Panc1 (cell line): ENCODE data around the gene KDM5A. TPM values are rescaled to one million over a fixed set of nuclear protein-coding genes. Genes with fewer than 3 reads are reported as not detected.

Experiments
- ATAC-seq: fragments of 200-7000 bp; cut with Tn5 transposase; 2 replicates; pipeline ENCODE4 v1.9.1; 2020; ENCODE audit warnings: mild to moderate bottlenecking, moderate library complexity
- BruUV-seq: library from RNA; stranded (reverse); fragments of 400-500 nt; replicated peaks from 2 replicates; lab custom pipeline; 2021; lab: Mats Ljungman, UMichigan
- CTCF ChIA-PET: fragments of 300-600 bp; sonication (Branson Sonifier 250); formaldehyde crosslinking; loops from one replicate; lab custom pipeline; 2022; ENCODE audit warnings: antibody characterized with exemption; lab: Charles Lee
- POLR2A ChIA-PET: fragments of 300-600 bp; sonication (Branson Sonifier 250); formaldehyde crosslinking; loops from one replicate; lab custom pipeline; 2022; ENCODE audit warnings: antibody characterized with exemption; lab: Charles Lee
- DNase-seq: peaks from one replicate; pipeline ENCODE4 v3.0.0-alpha.2; 2010; ENCODE audit warnings: low read depth, low spot score
- H3K27ac ChIP-seq: 2 replicates; pipeline ENCODE4 v1.5.1; 2011; ENCODE audit warnings: mild to moderate bottlenecking, low read length, inconsistent platforms
- H3K27me3 ChIP-seq: fragments of 200-500 bp; sonication (Bioruptor generic); 2 replicates; pipeline ENCODE4 v1.6.0; 2014; ENCODE audit warnings: low read length, inconsistent platforms; ENCODE audit not compliant: control insufficient read depth, insufficient read depth
- H3K36me3 ChIP-seq: fragments of 200-500 bp; sonication (Bioruptor generic); 2 replicates; pipeline ENCODE4 v1.5.1; 2014; ENCODE audit warnings: inconsistent platforms, mild to moderate bottlenecking, low read length, moderate library complexity; ENCODE audit not compliant: control insufficient read depth, insufficient read depth
- H3K4me1 ChIP-seq: 2 replicates; pipeline ENCODE4 v1.5.1; 2011; ENCODE audit warnings: inconsistent platforms, mild to moderate bottlenecking, low read length, moderate library complexity; ENCODE audit not compliant: control insufficient read depth, insufficient read depth
- H3K4me3 ChIP-seq, 2 experiments: 2 replicates each; pipeline ENCODE4 v1.5.1; 2011 to 2012; ENCODE audit warnings: low read depth in 2 of 2, low read length in 2 of 2, mild to moderate bottlenecking in 2 of 2, inconsistent platforms in 1 of 2, moderate library complexity in 1 of 2
- H3K9me3 ChIP-seq: fragments of 200-500 bp; sonication (Bioruptor generic); 2 replicates; pipeline ENCODE4 v1.5.1; 2014; ENCODE audit warnings: low read depth, mild to moderate bottlenecking, inconsistent platforms, low read length, moderate library complexity; ENCODE audit not compliant: control insufficient read depth, insufficient read depth
- POLR2AphosphoS5 ChIP-seq: IDR thresholded peaks from 2 replicates; pipeline ENCODE4 v1.6.1; 2012; ENCODE audit warnings: mild to moderate bottlenecking, low read depth, low read length, moderate library complexity
- REST ChIP-seq, 2 experiments: IDR thresholded peaks; 2 replicates each; pipeline ENCODE4 v1.6.1; 2011 to 2012; ENCODE audit warnings: low read depth in 2 of 2, control low read depth in 1 of 2, low read length in 1 of 2, mild to moderate bottlenecking in 1 of 2, moderate library complexity in 1 of 2; ENCODE audit not compliant: insufficient read depth in 1 of 2
- SIN3A ChIP-seq: IDR thresholded peaks from 2 replicates; pipeline ENCODE4 v1.6.1; 2012; ENCODE audit warnings: low read depth, mild to moderate bottlenecking, low read length, moderate library complexity, borderline replicate concordance; ENCODE audit not compliant: insufficient read depth
- TCF7L2 ChIP-seq: IDR thresholded peaks from 2 replicates; pipeline ENCODE4 v1.6.1; 2011; ENCODE audit warnings: mild to moderate bottlenecking, low read depth, low read length, inconsistent platforms
- in situ Hi-C: cut with HindIII; loops from 2 replicates; pipeline ENCODE4 v1.10.0; 2016; ENCODE audit warnings: low sequenced_read_pairs, low pct_unique_long_range_greater_than_20kb
- intact Hi-C: fragments of 100-400 bp; cut with micrococcal nuclease; formaldehyde crosslinking; loops from one replicate; pipeline ENCODE4 v1.10.0; 2022; ENCODE audit not compliant: unreplicated experiment
- total RNA-seq: library from RNA; stranded (reverse); gene quantifications from one replicate; pipeline ENCODE4 v1.2.1, GENCODE V29; 2021; ENCODE audit not compliant: unreplicated experiment
- TF ChIP-seq, protein P1 (sequence below): fragments of 450-650 bp; IDR thresholded peaks from 2 replicates; pipeline ENCODE4 v1.5.1; 2017; ENCODE audit warnings: mild to moderate bottlenecking

KDM5A gene
- total RNA-seq, 1 experiment from 2014 or later, result 49.0 TPM

- CTCF ChIA-PET, result no interaction called here
- Histone ChIP-seq H3K4me3 (no peak overlapping the region), H3K27me3 (no peaks in the 10 kb centered on the region), H3K4me1 (no peaks in the 10 kb centered on the region), H3K27ac (no peak overlapping the region), H3K36me3 (peaks cover 9% of the 10 kb centered on the region), H3K9me3 (no peaks in the 10 kb centered on the region)
- TF ChIP-seq, protein P1, sequence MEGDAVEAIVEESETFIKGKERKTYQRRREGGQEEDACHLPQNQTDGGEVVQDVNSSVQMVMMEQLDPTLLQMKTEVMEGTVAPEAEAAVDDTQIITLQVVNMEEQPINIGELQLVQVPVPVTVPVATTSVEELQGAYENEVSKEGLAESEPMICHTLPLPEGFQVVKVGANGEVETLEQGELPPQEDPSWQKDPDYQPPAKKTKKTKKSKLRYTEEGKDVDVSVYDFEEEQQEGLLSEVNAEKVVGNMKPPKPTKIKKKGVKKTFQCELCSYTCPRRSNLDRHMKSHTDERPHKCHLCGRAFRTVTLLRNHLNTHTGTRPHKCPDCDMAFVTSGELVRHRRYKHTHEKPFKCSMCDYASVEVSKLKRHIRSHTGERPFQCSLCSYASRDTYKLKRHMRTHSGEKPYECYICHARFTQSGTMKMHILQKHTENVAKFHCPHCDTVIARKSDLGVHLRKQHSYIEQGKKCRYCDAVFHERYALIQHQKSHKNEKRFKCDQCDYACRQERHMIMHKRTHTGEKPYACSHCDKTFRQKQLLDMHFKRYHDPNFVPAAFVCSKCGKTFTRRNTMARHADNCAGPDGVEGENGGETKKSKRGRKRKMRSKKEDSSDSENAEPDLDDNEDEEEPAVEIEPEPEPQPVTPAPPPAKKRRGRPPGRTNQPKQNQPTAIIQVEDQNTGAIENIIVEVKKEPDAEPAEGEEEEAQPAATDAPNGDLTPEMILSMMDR, result no peak
- TF ChIP-seq POLR2AphosphoS5 (no peak), TCF7L2 (no peak), REST (IDR thresholded peaks at IDR 0.05; ENCODE audit: insufficient read depth in 1 of 2, low read depth in 2 of 2, low read length in 1 of 2) (no peak), SIN3A (no peak)
- POLR2A ChIA-PET, result no interaction called here
- in situ Hi-C loops (no loop called here), intact Hi-C loops (no loop called here)
- ATAC-seq (no peak), DNase-seq (no peak)
- no TSS peak for BruUV-seq
These were observed 52.1 kb downstream of the KDM5A start for GRCh38 chr12:337039-337438.

- H3K9me3 ChIP-seq, result no peaks in the 10 kb centered on the region
- H3K27ac ChIP-seq, result no peak overlapping the region
- in situ Hi-C loops, result no loop called here
- peaks cover 15% of the 10 kb centered on the region for H3K36me3 ChIP-seq
- ATAC-seq (no peak), DNase-seq (no peak)
- H3K27me3 ChIP-seq, result no peaks in the 10 kb centered on the region
- POLR2A ChIA-PET, result no interaction called here
- TF ChIP-seq POLR2AphosphoS5, result no peak
- TF ChIP-seq SIN3A, result no peak
- no peak for TF ChIP-seq TCF7L2
- TF ChIP-seq, protein P1, result no peak
- no peak for TF ChIP-seq REST (IDR thresholded peaks at IDR 0.05; ENCODE audit: insufficient read depth in 1 of 2, low read depth in 2 of 2, low read length in 1 of 2)
- no peak overlapping the region for H3K4me3 ChIP-seq
- no peaks in the 10 kb centered on the region for H3K4me1 ChIP-seq
- intact Hi-C loops, result no loop called here
- CTCF ChIA-PET, result no interaction called here
- no TSS peak for BruUV-seq
These were observed 55.0 kb downstream of the KDM5A start for GRCh38 chr12:334125-334524.
